Keratinocyte (primary cell): ENCODE results near the gene ALB.

ENCODE experiments used
- EZH2 ChIP-seq: IDR thresholded peaks from one replicate; pipeline ENCODE4 v1.6.1; 2012; ENCODE audit warnings: inconsistent platforms, mild to moderate bottlenecking, low read length, moderate library complexity
- TF ChIP-seq, protein P1 (sequence below), 3 experiments: IDR thresholded peaks in 1 of 3; conservative IDR thresholded peaks in 1 of 3; optimal IDR thresholded peaks in 1 of 3; 2 replicates in 2 of 3; 3 replicates in 1 of 3; pipeline versions ENCODE3 to v1.5.1; 2011; ENCODE audit warnings: low read length in 3 of 3, mild to moderate bottlenecking in 3 of 3, moderate library complexity in 2 of 3, control low read depth in 1 of 3, inconsistent platforms in 1 of 3; ENCODE audit not compliant: insufficient read depth in 2 of 3; ENCODE audit errors: extremely low read depth in 1 of 3

DNA sequence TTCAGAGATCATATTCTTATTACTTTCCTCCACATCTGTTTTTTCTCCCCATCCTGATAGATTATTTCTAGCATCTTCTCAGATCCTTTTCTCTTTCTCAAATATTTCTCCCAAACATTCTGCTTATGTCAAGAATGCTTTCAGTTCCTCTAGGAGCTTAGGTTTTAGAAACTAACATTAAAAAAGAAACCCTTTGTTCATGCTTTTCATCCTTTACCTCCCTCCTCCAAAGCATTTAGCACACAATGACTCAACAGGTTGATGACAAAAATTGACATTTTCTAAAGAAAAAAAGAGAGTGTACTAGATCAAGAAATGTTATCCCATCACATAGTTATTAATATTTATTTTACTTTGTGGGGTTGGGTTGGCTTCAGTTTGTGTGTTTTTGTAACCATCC is 16.5 kb upstream of the ALB start:
- TF ChIP-seq, protein P1, sequence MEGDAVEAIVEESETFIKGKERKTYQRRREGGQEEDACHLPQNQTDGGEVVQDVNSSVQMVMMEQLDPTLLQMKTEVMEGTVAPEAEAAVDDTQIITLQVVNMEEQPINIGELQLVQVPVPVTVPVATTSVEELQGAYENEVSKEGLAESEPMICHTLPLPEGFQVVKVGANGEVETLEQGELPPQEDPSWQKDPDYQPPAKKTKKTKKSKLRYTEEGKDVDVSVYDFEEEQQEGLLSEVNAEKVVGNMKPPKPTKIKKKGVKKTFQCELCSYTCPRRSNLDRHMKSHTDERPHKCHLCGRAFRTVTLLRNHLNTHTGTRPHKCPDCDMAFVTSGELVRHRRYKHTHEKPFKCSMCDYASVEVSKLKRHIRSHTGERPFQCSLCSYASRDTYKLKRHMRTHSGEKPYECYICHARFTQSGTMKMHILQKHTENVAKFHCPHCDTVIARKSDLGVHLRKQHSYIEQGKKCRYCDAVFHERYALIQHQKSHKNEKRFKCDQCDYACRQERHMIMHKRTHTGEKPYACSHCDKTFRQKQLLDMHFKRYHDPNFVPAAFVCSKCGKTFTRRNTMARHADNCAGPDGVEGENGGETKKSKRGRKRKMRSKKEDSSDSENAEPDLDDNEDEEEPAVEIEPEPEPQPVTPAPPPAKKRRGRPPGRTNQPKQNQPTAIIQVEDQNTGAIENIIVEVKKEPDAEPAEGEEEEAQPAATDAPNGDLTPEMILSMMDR (optimal IDR thresholded peaks at IDR 0.05 in 1 of 3, IDR thresholded peaks at IDR 0.05 in 1 of 3, conservative IDR thresholded peaks at IDR 0.05 in 1 of 3; ENCODE audit: extremely low read depth in 1 of 3, insufficient read depth in 2 of 3, low read length in 3 of 3): no peak
- TF ChIP-seq EZH2: no peak
